C4-2B (cell line): ENCODE measurements around the gene CHRDL2.

ENCODE experiments used
- ZFX ChIP-seq: fragments of 450-650 bp; IDR thresholded peaks from 2 replicates; pipeline ENCODE4 v1.6.1; 2017
- TF ChIP-seq, protein P1 (sequence below): fragments of 450-650 bp; conservative IDR thresholded peaks from 2 replicates; pipeline ENCODE4 v1.5.1; 2017; ENCODE audit warnings: mild to moderate bottlenecking

DNA sequence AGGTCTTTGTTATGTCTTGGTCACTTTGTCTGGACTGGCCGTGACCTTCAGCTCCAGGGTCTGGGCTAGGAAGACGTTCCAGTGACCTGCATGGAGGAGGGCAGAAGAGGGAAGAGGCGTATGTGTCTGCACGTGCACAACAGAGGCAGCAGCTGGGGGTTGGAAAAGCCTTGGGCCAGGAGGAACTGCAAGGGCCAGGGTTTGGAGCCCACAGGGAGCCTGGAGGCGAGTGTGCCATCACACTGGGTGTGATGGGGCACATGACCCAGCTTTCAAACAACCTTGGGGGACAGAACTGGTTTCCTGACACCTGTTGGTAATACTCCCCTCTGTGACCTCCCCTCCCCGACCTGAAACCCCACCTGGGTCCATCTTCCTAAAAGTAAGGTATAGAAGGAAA lies 34.7 kb downstream of the CHRDL2 start:
- TF ChIP-seq, protein P1, sequence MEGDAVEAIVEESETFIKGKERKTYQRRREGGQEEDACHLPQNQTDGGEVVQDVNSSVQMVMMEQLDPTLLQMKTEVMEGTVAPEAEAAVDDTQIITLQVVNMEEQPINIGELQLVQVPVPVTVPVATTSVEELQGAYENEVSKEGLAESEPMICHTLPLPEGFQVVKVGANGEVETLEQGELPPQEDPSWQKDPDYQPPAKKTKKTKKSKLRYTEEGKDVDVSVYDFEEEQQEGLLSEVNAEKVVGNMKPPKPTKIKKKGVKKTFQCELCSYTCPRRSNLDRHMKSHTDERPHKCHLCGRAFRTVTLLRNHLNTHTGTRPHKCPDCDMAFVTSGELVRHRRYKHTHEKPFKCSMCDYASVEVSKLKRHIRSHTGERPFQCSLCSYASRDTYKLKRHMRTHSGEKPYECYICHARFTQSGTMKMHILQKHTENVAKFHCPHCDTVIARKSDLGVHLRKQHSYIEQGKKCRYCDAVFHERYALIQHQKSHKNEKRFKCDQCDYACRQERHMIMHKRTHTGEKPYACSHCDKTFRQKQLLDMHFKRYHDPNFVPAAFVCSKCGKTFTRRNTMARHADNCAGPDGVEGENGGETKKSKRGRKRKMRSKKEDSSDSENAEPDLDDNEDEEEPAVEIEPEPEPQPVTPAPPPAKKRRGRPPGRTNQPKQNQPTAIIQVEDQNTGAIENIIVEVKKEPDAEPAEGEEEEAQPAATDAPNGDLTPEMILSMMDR, result no peak
- TF ChIP-seq ZFX, result no peak
